SK-N-SH (cell line): ENCODE measurements around the gene FAM149B1. TPM values are rescaled to one million over a fixed set of nuclear protein-coding genes. Genes with fewer than 3 reads are reported as not detected.

ENCODE experiments used
- CTCF ChIA-PET: fragments of 300-600, 350-600 bp; formaldehyde crosslinking; extraction: SDS; loops from one replicate; lab custom pipeline; 2021; lab: Yijun Ruan, JAX
- POLR2A ChIA-PET: fragments of 350-600 bp; sonication (Branson Sonifier 250); formaldehyde crosslinking; extraction: SDS; loops from one replicate; lab custom pipeline; 2020; ENCODE audit warnings: antibody characterized with exemption, inconsistent platforms; lab: Yijun Ruan, JAX
- DNase-seq: peaks from one replicate; pipeline ENCODE4 v3.0.0; 2012
- H2AFZ ChIP-seq: fragments of 200-600 bp; sonication (generic); 2 replicates; pipeline ENCODE4 v1.8.1; 2016; ENCODE audit warnings: antibody characterized with exemption, mild to moderate bottlenecking, low read depth
- H3F3A ChIP-seq: fragments of 200-600 bp; sonication (generic); replicated peaks from 2 replicates; pipeline ENCODE3; 2016; ENCODE audit warnings: antibody characterized with exemption, mild to moderate bottlenecking; ENCODE audit not compliant: insufficient read depth
- H3K27ac ChIP-seq, 2 experiments: fragments of 200-500 bp in 1 of 2; fragments of 200-600 bp in 1 of 2; sonication (Bioruptor generic) in 1 of 2; sonication (generic), shearing (Covaris generic) in 1 of 2; 2 replicates each; pipeline versions ENCODE4 v1.5.1 to v1.6.1; 2014 to 2016; ENCODE audit warnings: low read depth in 2 of 2, inconsistent platforms in 1 of 2, low read length in 1 of 2, mild to moderate bottlenecking in 1 of 2, mixed read lengths in 1 of 2
- H3K27me3 ChIP-seq: fragments of 200-600 bp; sonication (generic), shearing (Covaris generic); 2 replicates; pipeline ENCODE4 v1.6.1; 2016; ENCODE audit warnings: mixed run types; ENCODE audit not compliant: insufficient read depth
- H3K36me3 ChIP-seq, 2 experiments: fragments of 200-500 bp in 1 of 2; fragments of 200-600 bp in 1 of 2; sonication (Bioruptor generic) in 1 of 2; sonication (generic) in 1 of 2; replicated peaks in 1 of 2; 2 replicates each; pipeline versions ENCODE3 to v1.5.1; 2014 to 2016; ENCODE audit warnings: low read length in 1 of 2, mild to moderate bottlenecking in 1 of 2; ENCODE audit not compliant: insufficient read depth in 2 of 2, control insufficient read depth in 1 of 2
- H3K4me1 ChIP-seq, 2 experiments: fragments of 200-500 bp in 1 of 2; fragments of 200-600 bp in 1 of 2; sonication (Bioruptor generic) in 1 of 2; sonication (generic), shearing (Covaris generic) in 1 of 2; 2 replicates each; pipeline versions ENCODE4 v1.5.1 to v1.6.1; 2014 to 2016; ENCODE audit warnings: low read depth in 1 of 2, low read length in 1 of 2, mixed run types in 1 of 2; ENCODE audit not compliant: insufficient read depth in 2 of 2, control insufficient read depth in 1 of 2
- H3K4me2 ChIP-seq: fragments of 200-600 bp; sonication (generic), shearing (Covaris generic); 2 replicates; pipeline ENCODE4 v1.6.1; 2017; ENCODE audit warnings: mixed run types
- H3K4me3 ChIP-seq, 2 experiments: fragments of 200-500 bp in 1 of 2; fragments of 200-600 bp in 1 of 2; sonication (Bioruptor generic) in 1 of 2; sonication (generic), shearing (Covaris generic) in 1 of 2; 2 replicates each; pipeline versions ENCODE4 v1.5.1 to v1.8.1; 2014 to 2016; ENCODE audit warnings: low read depth in 2 of 2, inconsistent platforms in 1 of 2, low read length in 1 of 2, mild to moderate bottlenecking in 1 of 2, mixed read lengths in 1 of 2, moderate library complexity in 1 of 2
- H3K79me2 ChIP-seq: fragments of 200-600 bp; sonication (generic); 2 replicates; pipeline ENCODE4 v1.8.1; 2017; ENCODE audit warnings: mild to moderate bottlenecking; ENCODE audit not compliant: insufficient read depth
- H3K9ac ChIP-seq: fragments of 200-600 bp; sonication (generic); 2 replicates; pipeline ENCODE4 v1.6.1; 2017; ENCODE audit warnings: mixed run types
- H3K9me2 ChIP-seq: fragments of 200-600 bp; sonication (generic); 2 replicates; pipeline ENCODE4 v1.6.1; 2017; ENCODE audit warnings: mixed run types
- H3K9me3 ChIP-seq: fragments of 200-600 bp; sonication (generic); 2 replicates; pipeline ENCODE4 v1.6.1; 2017; ENCODE audit warnings: mixed run types, mild to moderate bottlenecking, moderate library complexity
- H4K20me1 ChIP-seq: fragments of 200-600 bp; sonication (generic); 2 replicates; pipeline ENCODE4 v1.6.1; 2017; ENCODE audit warnings: mild to moderate bottlenecking, mixed run types; ENCODE audit not compliant: insufficient read depth
- CHD2 ChIP-seq: fragments of 150-350 bp; IDR thresholded peaks from 2 replicates; pipeline ENCODE4 v1.6.1; 2018; ENCODE audit warnings: low read length; ENCODE audit not compliant: partially characterized antibody
- EP300 ChIP-seq, 2 experiments: IDR thresholded peaks; 2 replicates each; pipeline versions ENCODE4 v1.4.0 to v1.6.1; 2012; ENCODE audit warnings: borderline replicate concordance in 1 of 2, low read depth in 1 of 2, low read length in 1 of 2
- FOSL2 ChIP-seq: IDR thresholded peaks from 2 replicates; pipeline ENCODE4 v1.4.0; 2012; ENCODE audit warnings: low read depth, mild to moderate bottlenecking, moderate library complexity, borderline replicate concordance
- FOXJ3 ChIP-seq: sonication (generic); formaldehyde crosslinking; IDR thresholded peaks from 2 replicates; pipeline ENCODE4 v1.5.1; 2020; ENCODE audit warnings: mild to moderate bottlenecking, missing genetic modification reagents
- FOXM1 ChIP-seq: IDR thresholded peaks from 2 replicates; pipeline ENCODE4 v1.4.0; 2012; ENCODE audit warnings: low read depth, mild to moderate bottlenecking
- GATA2 ChIP-seq: sonication (generic); formaldehyde crosslinking; IDR thresholded peaks from 2 replicates; pipeline ENCODE4 v1.5.0; 2020; ENCODE audit warnings: mild to moderate bottlenecking, missing genetic modification reagents
- JUND ChIP-seq: IDR thresholded peaks from 2 replicates; pipeline ENCODE4 v1.4.0; 2012
- MAX ChIP-seq: IDR thresholded peaks from 2 replicates; pipeline ENCODE4 v1.4.0; 2012; ENCODE audit warnings: low read depth
- RAD21 ChIP-seq: IDR thresholded peaks from 2 replicates; pipeline ENCODE4 v1.6.1; 2012; ENCODE audit warnings: mild to moderate bottlenecking, low read length
- RCOR1 ChIP-seq: fragments of 150-350 bp; IDR thresholded peaks from 2 replicates; pipeline ENCODE4 v1.6.1; 2017; ENCODE audit warnings: antibody characterized with exemption, low read length
- REST ChIP-seq: IDR thresholded peaks from 2 replicates; pipeline ENCODE4 v1.6.1; 2012; ENCODE audit warnings: mild to moderate bottlenecking, low read depth, low read length, moderate library complexity
- RFX5 ChIP-seq: IDR thresholded peaks from 2 replicates; pipeline ENCODE4 v1.6.1; 2012; ENCODE audit warnings: mild to moderate bottlenecking, improper control_type of control experiment, low read length
- RXRA ChIP-seq: IDR thresholded peaks from 2 replicates; pipeline ENCODE4 v1.4.0; 2012; ENCODE audit warnings: low read depth, mild to moderate bottlenecking, borderline replicate concordance
- SIN3A ChIP-seq: IDR thresholded peaks from 2 replicates; pipeline ENCODE4 v1.6.1; 2012; ENCODE audit warnings: low read depth, mild to moderate bottlenecking, low read length, moderate library complexity, borderline replicate concordance
- TEAD4 ChIP-seq: IDR thresholded peaks from 2 replicates; pipeline ENCODE4 v1.4.0; 2012; ENCODE audit warnings: mild to moderate bottlenecking, borderline replicate concordance; ENCODE audit not compliant: insufficient read depth
- USF1 ChIP-seq: IDR thresholded peaks from 2 replicates; pipeline ENCODE4 v1.4.0; 2012; ENCODE audit warnings: low read depth, borderline replicate concordance
- USF2 ChIP-seq: fragments of 150-350 bp; IDR thresholded peaks from 2 replicates; pipeline ENCODE4 v1.6.1; 2017; ENCODE audit warnings: antibody characterized with exemption, low read length, low read depth, borderline replicate concordance
- WGBS: methylation state at CpG from one replicate; pipeline ENCODE4 v1.1.6; 2017; ENCODE audit warnings: low lambda C conversion rate; 5-methylcytosine and 5-hydroxymethylcytosine counted together
- polyA plus RNA-seq, 3 experiments: library from polyadenylated mRNA; depleted of rRNA; stranded (reverse); fragments of >200 nt; gene quantifications; 2 replicates each; pipeline ENCODE4 v1.2.3, GENCODE V29; 2012

The FAM149B1 gene
- polyA plus RNA-seq, 1 of the 3 experiments (the other 2 are of a cell fraction) = 28.2 TPM

GRCh38 chr10:73119457-73119856, 48.5 kb upstream of the FAM149B1 start:
- DNase-seq = no peak
- ChIA-PET POLR2A (no interaction called here), CTCF (no interaction called here)
- peaks cover 6 to 49% of the 10 kb centered on the region in 2 experiments for H3K36me3 ChIP-seq
- H3K9me2 ChIP-seq = no peaks in the 10 kb centered on the region
- no peak overlapping the region for H2AFZ ChIP-seq
- H3K4me1 ChIP-seq = peaks cover 0 to 6% of the 10 kb centered on the region in 2 experiments; a peak in 1 of 4 replicates
- no peaks in the 10 kb centered on the region for H3K9me3 ChIP-seq
- no peaks in the 10 kb centered on the region for H4K20me1 ChIP-seq
- no peaks in the 10 kb centered on the region for H3K27me3 ChIP-seq
- H3K4me2 ChIP-seq = no peak overlapping the region
- no peak overlapping the region for H3K4me3 ChIP-seq
- peaks cover 30% of the 10 kb centered on the region for H3F3A ChIP-seq
- no peak overlapping the region for H3K27ac ChIP-seq
- TF ChIP-seq FOXM1 (no peak), FOXJ3 (no peak), RFX5 (no peak), FOSL2 (no peak), RCOR1 (no peak), RAD21 (no peak), RXRA (no peak), CHD2 (no peak), USF2 (no peak), EP300 (IDR thresholded peaks at IDR 0.05; ENCODE audit: borderline replicate concordance in 1 of 2, low read depth in 1 of 2, low read length in 1 of 2) (no peak), SIN3A (no peak), MAX (no peak), USF1 (no peak), REST (no peak), JUND (no peak), GATA2 (CRISPR knock-in tag) (no peak), TEAD4 (no peak)
- WGBS = 90% methylated on average over 1 of the region's 1 CpG
- no peak overlapping the region for H3K9ac ChIP-seq
- peaks cover 22% of the 10 kb centered on the region for H3K79me2 ChIP-seq
